IPS DF 4.7 (cell line): ENCODE measurements around the gene CDH10.

Source experiments
- DNase-seq: peaks from one replicate; pipeline ENCODE4 v3.0.0-alpha.2; 2013; ENCODE audit warnings: low spot score; ENCODE audit errors: extremely low read depth

Gene CDH10

GRCh38 chr5:24487368-24488229 is 157.2 kb downstream of the CDH10 start:
- DNase-seq: no peak

- no peak for DNase-seq
Observed at GRCh38 chr5:24480952-24481351, 163.8 kb downstream of the CDH10 start.

- no peak for DNase-seq
Observed at GRCh38 chr5:24477958-24478357, 166.8 kb downstream of the CDH10 start.

- DNase-seq: no peak
Observed at GRCh38 chr5:24475101-24475500, 169.7 kb downstream of the CDH10 start.

- DNase-seq: no peak
Observed at GRCh38 chr5:24474685-24475084, 170.1 kb downstream of the CDH10 start.

- DNase-seq: no peak
Observed at GRCh38 chr5:24472518-24472917, 172.3 kb downstream of the CDH10 start.

- no peak for DNase-seq
Observed at GRCh38 chr5:24444414-24444813, 200.4 kb downstream of the CDH10 start.

- DNase-seq: no peak
Observed at GRCh38 chr5:24439465-24439864, 205.3 kb downstream of the CDH10 start.
